GM21825 (cell line): ENCODE measurements around the gene STARD8.

Experiments
- ATAC-seq: cut with Tn5 transposase; IDR thresholded peaks from one replicate; pipeline ENCODE4 v1.9.1; 2021; ENCODE audit warnings: mild to moderate bottlenecking, moderate library complexity; ENCODE audit not compliant: unreplicated experiment

Gene STARD8

GRCh38 chrX:68748030-68748429, 100.6 kb downstream of the STARD8 start:
- ATAC-seq: no peak

- ATAC-seq: no peak
These were observed 102.0 kb downstream of the STARD8 start for GRCh38 chrX:68749426-68749825.

GRCh38 chrX:68750316-68750715, 102.8 kb downstream of the STARD8 start:
- ATAC-seq: no peak

GRCh38 chrX:68751372-68751771, 103.9 kb downstream of the STARD8 start:
- ATAC-seq: no peak

GRCh38 chrX:68753218-68753617, 105.8 kb downstream of the STARD8 start:
- no peak for ATAC-seq

- ATAC-seq: no peak
These were observed 106.9 kb downstream of the STARD8 start for GRCh38 chrX:68754406-68754805.

- no peak for ATAC-seq
These were observed 108.2 kb downstream of the STARD8 start for GRCh38 chrX:68755616-68756125.

GRCh38 chrX:68757331-68757730, 109.9 kb downstream of the STARD8 start:
- no peak for ATAC-seq

GRCh38 chrX:68757731-68758130, 110.3 kb downstream of the STARD8 start:
- no peak for ATAC-seq

- no peak for ATAC-seq
These were observed 111.2 kb downstream of the STARD8 start for GRCh38 chrX:68758671-68759070.

GRCh38 chrX:68761086-68761485, 113.6 kb downstream of the STARD8 start:
- no peak for ATAC-seq

GRCh38 chrX:68762766-68763165, 115.3 kb downstream of the STARD8 start:
- no peak for ATAC-seq

- ATAC-seq: no peak
These were observed 116.0 kb downstream of the STARD8 start for GRCh38 chrX:68763481-68763880.
